ENCODE results near the gene COL11A1.
"Not testable (repeated sequence)": the region's sequence is repeated elsewhere in the genome, so short reads cannot be mapped to it uniquely, and the experiment has no call there.

The COL11A1 gene

DNA sequence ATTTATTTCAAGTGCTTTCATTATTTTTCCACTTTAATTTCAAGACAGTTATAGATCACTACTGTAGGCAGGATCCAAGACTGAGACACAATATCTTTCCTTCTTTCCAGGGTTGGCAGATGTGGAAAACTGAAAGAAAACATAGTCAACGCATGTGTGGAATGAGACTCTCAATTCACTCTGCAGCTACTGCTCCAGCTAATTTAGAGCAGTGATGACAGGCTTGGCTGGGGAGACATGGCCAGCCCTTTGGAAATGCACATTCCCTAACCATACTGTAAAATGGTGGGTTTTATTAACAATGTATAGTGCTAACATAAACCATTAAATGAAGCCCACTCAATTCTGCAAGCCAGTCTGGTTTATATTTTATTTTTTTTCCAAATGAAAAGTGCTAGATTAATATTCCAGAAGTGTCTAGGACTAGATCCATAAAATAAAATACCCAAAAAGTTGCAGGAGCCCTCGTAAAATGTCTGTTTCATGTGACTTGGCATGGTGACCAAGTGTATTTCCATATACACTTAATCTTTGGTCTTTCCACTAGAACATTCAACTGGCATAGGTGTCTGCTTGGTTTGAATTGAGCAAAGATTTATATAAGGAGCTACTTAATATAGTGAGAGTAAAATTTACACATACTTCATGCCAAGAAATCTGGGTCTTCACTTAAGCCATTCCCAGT is 32.9 kb downstream of the COL11A1 start:
- no peak for DNase-seq

DNA sequence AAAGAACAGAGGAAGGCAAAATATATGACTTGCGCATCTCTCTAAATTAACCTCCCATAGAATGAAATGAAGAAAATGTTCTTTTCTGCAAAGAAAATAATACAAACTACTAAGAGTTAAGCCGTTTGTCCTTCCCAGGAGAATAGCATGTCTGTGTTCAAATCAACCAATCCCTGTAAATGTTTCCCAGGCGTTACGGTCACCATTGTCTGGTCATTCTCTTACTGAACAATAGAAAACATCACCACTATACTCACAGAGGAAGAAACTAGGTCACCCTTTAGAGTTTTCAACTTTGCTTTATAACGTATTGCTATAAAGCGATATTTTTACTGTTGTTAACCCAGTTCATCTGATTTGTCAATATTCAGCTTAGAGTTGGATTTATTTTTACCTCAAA is 34.1 kb downstream of the COL11A1 start:
- no peak for DNase-seq

DNA sequence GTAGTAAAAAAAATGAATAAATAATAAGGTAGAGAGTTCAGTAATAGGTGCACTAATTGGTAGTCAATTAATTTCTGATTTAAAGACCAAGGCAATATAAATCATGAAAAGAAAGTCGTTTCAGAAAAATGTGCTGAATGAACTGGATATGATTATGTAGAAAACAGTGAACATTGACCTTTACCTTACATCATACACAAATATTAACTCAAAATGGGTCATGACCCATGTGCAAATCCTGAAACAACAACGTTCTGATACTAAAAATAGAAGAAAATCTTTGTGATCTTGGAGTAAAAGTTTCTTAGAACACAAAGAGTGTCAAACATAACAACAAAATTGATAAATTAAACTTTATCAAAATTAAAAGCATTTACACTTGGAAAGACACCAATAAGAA is 39.1 kb downstream of the COL11A1 start:
- DNase-seq = no peak

DNA sequence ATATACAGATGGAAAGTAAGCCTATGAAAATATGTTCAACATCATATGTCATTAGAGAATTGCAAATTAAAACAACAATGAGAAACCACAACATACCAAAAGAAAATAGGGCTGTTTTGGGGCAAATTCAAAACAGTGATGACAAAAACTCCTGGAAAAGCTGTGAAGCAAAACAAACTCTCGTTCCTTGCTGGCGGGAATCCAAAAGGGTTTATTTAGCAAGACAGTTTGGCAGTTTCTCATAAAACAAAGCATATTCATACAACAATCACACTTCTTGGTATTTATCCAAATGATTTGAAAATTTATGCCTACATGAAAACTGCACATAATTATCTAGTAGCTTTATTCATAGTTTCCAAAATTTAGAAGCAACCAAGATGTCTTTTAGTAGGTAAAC is 44.4 kb downstream of the COL11A1 start:
- no peak for DNase-seq

DNA sequence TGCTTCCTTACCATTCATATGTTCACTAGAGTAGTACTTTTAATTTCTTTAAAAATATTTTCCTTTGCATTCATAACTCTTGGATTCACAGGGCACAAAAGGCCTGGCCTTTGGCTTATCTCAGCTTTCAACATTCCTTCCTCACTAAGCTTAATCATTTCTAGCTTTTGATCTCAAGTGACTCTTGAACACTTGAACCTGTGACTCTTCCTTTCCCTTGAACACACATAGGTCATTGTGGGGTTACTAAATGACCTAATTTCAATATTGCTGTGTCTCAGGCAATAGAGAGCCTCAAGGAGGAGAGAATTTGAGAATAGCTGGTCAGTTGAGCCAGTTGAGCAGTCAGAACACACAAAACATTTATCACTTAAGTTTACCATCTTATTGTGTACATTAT is 49.9 kb downstream of the COL11A1 start:
- DNase-seq = no peak

DNA sequence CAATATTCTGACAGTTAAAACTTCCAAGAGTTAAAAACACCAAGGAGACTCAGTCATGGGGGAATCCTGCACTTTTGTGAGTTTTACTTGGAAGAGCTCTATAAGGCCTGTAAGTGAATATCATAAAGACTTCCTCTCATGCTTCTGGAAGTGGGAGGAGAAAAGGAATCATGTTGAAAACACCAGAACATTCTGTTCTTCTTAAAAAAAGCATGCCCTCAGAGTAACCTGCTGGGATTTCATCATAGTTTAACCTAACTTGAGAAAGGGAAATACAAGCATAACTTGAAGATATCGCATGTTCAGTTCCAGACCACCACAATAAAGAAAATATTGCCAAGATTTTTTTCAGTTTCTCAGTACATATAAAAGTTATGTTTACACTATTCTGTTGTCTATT is 51.9 kb downstream of the COL11A1 start:
- DNase-seq = no peak

DNA sequence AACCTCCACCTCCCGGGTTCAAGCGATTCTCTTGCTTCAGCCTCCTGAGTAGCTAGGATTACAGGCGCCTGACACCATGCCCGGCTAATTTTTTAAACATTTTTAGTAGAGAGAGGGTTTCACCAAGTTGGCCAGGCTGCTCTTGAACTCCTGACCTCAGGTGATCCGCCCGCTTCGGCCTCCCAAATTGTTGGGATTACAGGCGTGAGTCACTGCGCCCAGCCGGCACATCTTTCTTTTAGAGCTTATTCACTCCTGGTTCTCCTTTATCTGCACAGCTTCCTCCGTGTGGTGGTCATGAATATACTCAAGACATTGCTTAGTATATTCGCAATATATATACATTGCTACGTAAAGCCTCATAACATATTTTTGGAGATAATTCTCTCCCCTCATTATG is 80.2 kb downstream of the COL11A1 start:
- not testable (repeated sequence) for DNase-seq

DNA sequence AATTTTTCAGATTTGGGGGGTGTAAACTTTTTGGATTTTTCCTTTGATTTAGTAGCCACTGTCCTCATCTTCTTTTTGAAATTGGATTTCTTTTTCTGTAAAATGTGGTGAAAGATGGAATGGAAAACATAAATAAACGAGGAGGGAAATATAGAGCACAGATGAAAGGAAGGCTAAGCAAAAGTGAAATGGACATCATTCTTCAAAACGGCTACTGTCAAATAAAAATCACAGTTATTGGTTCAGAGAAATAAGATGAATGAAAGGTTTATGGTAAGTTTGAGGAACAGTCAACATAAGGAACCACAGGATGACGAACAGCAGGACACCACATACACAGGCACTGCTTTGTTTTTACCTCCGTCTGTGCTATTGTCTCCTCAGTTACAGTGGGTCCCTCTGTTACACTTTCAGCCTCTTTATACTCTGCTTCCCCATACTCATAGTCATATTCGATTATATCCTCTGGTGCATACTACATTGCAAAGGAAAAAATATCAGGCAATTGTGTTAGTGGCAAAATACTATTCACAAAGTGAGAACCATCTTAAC is 82.4 kb downstream of the COL11A1 start:
- no peak for DNase-seq

DNA sequence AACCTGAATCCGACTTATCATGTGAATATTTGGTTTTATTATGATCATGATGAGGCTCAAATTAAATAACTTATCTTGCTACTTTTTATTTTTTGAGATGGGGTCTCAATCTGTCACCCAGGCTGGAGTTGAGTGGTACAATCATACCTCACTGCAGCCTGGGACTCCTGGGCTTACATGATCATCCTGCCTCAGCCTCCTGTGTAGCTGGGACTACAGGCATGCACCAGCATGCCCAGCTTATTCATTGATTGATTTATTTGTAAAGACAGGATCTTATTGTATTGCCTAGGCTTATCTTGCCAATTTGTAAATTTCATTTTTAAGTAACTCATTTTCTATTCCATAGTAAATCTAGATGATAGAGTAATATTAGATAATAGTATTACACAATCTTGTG is 84.3 kb downstream of the COL11A1 start:
- DNase-seq = no peak

DNA sequence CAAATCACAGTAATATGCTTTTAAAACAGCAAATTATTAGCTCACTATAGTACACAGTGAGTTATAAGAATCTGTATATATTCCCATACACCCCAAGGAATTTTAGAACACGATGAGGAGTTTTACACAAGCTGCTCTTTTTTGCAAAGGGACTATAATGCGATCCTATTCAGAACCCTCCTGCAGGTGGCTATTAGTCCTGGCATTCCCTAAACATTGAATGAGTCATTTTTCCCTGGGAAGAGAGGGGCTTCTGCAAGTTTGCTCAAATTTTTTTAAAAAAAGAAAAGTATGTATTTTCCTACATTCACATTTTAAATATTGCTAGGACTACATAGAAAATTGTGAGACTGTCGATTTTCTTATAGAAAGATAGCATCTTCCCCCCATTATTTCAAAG is 106.3 kb downstream of the COL11A1 start:
- no peak for DNase-seq

DNA sequence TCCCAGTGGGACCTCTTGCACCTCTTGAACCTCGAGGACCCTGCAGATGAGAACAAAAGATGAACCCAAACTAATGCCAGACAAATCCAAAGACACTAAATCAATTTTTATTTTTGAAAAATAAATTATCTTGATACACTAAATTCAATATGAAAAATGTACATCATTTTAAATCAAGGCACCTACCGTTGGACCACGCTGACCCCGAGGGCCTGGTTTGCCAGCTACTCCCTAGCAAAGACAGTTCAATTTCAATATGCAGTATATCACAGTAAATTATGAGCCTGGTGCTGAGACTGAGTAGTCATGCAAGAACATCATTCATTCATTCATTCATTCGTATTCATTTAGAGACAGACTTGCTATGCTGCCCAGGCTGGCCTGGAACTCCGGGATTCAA is 129.4 kb downstream of the COL11A1 start:
- no peak for DNase-seq

DNA sequence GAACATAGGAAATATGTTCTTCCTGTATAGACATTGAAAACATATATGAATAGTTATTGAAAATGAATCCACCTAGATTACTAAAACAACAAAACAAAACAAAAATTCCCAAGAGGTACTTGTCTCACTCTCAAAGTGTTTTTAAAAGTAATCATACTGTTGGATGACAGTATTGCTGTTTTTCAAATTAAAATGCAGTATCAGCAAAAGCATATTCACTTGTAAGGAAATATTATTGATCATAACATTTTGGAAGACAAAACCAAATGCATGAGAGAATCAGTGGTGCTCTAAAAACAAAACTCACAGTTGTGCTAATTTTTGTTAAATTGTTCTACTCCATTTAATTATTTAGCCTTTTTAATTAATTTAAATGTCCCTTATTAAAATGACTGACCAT is 131.0 kb downstream of the COL11A1 start:
- DNase-seq = no peak

DNA sequence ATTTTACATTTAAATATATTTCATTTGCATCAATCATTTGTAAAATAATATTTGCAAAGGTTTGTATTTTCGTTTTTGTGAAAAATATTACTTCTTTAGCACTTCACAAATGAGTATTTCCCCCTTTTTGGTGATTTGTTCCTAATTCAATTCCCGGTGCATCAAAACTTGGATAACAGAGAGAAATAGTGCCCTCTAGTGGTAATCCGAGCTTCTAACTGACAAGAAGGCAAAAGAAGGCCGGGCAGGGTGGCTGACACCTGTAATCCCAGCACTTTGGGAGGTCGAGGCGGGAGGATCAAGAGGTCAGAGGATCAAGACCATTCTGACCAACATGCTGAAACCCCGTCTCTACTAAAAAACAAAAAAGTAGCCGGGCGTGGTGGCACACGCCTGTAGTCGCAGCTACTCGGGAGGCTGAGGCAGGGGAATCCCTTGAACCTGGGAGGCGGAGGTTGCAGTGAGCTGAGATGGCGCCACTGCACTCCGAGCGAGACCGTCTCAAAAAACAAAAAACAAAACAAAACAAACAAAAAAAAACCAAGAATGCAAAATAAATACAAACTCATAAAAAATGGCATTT is 137.7 kb downstream of the COL11A1 start:
- DNase-seq = no peak

DNA sequence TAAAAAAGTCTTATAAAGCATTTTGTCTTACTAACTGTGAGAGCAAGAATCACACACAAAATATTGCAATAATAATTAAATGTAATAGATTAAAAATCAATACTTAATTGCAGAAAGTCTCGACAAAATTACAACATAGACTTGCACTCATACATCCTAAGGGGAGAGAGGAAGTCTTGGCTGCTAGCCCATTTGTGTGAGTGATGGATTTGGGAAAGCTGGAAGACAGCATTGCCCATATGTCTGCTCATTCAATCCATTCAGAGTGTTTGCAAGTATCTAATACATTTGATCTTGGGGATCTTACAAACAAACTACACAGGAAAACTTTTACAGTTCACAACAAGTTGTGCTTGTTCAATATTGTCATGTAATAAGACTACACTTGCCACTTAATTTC is 140.5 kb downstream of the COL11A1 start:
- no peak for DNase-seq

DNA sequence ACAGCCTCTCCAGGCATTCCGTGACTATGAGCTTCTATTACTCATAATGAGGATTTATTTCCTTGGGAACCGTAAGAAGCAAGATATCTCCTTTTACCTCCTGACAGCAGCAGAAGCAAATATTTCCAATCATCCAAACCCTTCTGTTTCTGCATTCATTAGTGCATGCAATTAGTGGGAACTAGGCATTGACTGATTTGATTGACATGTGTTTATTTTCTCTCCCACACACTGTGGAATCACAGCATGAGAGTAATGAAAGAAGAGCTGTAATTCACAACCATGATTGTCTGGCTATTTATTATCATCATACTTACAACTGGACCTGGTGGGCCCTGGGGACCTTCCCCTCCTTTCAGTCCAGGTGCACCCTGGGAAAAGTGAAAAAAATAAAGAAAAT is 146.8 kb downstream of the COL11A1 start:
- no peak for DNase-seq

DNA sequence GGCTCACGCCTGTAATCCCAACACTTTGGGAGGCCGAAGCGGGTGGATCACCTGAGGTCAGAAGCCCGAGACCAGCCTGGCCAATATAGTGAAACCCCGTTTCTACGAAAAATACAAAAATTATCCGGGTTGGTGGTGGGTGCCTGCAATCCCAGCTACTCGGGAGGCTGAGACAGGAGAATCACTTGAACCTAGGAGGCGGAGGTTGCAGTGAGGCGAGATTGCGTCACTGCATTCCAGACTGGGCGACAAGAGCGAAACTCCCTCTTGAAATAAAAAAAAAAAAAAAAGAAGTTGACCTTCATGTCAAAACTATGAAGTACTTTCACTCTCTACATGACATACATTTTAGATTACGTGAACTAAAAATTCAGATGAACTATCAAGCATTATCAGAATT is 153.7 kb downstream of the COL11A1 start:
- no peak for DNase-seq

DNA sequence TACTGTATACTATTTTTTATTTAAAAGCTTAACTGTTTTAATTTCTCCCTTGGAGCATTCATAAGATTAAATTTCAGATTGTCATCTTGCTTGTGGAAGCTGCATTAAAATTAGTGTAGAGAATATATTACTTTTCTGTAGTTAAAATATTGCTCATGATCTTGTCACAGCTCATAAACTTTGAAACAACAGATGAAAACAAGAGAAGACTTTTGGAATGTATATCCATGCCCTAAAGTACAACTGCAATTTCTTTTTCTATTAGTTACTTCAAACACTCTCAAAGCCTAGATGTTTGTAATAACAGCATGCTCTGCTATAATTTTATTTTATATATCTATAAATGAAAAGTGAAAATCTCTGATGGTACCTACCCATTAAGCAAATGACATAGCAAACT is 155.9 kb downstream of the COL11A1 start:
- no peak for DNase-seq

DNA sequence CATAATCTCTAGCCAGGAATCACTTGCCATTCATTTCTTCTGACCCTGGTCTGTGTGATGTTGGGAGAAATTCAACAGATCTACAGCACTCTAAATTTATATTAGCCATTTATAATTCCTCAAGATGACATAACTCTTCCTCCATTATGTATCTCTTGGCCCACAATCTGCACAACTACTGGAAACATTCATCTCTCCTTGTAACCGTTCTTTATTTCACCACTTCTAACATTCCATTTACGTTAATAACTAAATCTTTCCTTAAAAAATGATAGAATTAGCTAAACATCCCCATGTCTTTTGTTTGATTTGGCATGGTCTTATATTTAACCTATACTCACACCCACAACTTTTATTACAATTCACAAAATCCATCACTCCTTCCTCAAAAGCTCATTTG is 166.0 kb downstream of the COL11A1 start:
- DNase-seq = no peak

DNA sequence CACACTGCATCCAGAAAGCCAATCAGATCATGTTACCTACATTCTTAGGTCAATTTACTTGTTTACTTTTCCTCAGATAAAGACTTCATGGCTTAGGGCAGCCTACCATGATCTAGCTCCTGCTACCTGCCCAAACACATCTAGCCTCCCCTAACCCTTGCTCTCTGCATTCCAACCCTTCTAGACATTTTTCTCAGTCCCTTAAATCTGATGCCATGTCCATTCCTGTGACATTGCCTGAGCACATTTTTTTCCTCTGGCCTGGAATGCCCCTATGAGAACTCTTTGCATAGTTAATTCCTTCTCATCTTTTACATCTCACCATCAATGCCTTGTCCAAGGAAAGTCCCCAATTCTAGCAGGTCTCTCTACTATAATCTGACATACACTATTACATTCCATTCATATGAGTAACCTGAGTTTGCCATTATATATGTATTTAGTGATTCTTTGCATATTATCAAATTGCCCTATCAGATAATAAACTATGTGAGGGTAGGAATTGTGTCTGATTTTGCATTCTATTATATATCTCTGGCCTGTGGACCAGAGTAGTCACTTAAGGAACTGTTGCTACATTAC is 166.9 kb downstream of the COL11A1 start:
- DNase-seq = no peak

DNA sequence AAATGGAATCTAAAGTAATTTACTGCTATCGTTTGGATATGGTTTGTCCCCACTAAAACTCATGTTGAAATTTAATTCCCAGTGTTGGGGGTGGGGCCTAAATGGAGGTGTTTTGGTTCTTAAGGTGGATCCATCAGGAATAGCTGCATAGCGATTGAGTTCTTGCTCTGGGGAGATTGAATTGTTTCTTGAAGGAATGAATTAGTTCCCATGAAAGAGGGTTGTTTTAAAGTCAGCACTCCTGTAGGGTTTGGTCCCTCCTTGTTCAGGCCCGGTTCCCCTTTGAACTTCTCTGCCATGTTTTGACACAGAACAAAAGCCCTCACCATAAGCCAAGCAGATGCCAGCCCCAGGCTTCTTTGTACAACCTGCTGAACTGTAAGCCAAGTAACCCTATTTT is 170.9 kb downstream of the COL11A1 start:
- DNase-seq = no peak

DNA sequence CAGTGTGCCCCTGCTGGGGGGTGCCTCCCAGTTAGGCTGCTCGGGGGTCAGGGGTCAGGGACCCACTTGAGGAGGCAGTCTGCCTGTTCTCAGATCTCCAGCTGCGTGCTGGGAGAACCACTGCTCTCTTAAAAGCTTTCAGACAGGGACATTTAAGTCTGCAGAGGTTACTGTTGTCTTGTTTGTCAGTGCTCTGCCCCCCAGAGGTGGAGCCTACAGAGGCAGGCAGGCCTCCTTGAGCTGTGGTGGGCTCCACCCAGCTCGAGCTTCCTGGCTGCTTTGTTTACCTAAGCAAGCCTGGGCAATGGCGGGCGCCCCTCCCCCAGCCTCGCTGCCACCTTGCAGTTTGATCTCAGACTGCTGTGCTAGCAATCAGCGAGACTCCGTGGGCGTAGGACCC is 175.0 kb downstream of the COL11A1 start:
- DNase-seq = not testable (repeated sequence)

DNA sequence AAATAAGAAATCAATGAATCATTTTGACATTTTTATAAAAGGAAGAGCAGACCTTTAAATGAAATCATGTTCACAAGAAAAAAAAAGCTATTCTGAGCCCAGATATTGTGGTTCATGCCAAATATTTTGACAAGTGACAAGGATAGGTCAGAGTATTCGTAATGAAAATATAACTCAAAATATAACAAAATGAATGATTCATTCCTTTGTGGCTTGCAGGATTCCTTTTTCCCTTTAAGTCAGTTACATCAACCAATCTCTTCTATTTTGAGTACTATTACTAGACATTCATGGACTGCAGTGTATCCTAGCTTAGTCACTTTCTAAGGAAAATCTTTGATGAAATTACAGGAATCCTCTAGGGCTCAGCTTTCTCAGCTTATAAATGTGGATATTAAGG is 188.7 kb downstream of the COL11A1 start:
- no peak for DNase-seq

DNA sequence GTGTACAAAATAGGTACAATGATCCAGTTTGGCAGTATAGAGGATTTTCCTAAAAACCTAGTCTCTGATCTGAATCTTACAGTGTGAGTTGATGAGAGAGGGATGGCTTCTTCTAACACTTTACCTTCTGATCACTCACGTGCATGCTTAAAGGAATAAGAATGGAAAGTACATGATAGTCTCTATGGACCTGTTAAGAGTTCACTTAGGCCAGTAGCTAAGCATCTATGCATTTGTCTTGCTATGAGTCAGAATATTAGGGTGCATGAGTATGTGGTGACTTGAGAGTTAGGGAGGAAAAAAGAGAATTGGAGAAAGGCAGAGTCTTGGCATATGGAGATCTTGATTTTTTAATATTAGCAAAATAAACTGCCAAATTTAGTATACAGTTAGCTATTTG is 206.3 kb downstream of the COL11A1 start:
- no peak for DNase-seq

DNA sequence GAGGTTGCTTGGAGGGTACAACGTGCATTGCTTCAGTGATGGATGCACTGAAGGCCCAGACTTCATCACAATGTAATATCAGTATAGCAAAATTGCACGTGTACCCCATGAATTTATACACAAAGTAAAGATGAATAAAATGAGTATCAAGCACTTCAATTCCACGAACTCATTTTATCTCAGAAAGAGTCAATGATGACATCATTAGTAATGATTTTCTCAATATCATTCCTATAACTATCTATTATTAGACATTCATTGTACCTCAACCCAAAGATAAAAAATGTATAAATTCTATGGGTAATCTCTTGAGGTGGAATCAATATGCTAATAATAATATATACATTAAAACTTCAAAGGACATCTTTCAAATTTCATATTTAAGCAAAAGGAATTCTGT is 208.4 kb downstream of the COL11A1 start:
- no peak for DNase-seq

DNA sequence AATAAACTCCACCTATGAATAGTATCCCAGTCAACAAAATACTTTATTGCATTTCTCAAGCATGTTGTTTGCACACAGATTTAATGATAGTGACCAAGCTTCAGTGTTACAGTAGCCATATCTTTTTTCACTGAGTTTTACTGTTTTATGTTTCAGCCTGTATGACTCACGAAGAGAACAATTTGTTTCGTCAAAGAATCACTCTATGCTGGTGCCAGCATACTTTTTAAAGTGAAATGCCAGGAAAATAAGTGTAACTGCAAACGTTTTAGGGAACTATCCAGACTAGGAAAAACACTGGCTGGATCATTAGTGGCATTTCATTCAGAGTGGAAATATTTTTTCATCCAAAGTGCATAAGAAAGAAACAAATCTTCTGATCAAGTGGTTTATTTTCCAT is 210.8 kb downstream of the COL11A1 start:
- no peak for DNase-seq

Data from SIG-M5 (cell line).